Endothelial cell of umbilical vein (primary cell): Measurements from ENCODE around the gene FIBCD1. TPM values are rescaled to one million over a fixed set of nuclear protein-coding genes. Genes with fewer than 3 reads are reported as not detected.

Source experiments
- BruUV-seq: library from RNA; stranded (reverse); fragments of 400-500 nt; replicated peaks from 2 replicates; lab custom pipeline; 2021; lab: Mats Ljungman, UMichigan
- CTCF ChIA-PET: fragments of 300-600, 350-600 bp; sonication (Branson Sonifier 250); formaldehyde crosslinking; loops from one replicate; lab custom pipeline; 2021; ENCODE audit warnings: antibody characterized with exemption, inconsistent platforms; lab: Charles Lee
- POLR2A ChIA-PET: fragments of 300-600, 350-600 bp; sonication (Branson Sonifier 250); formaldehyde crosslinking; loops from one replicate; lab custom pipeline; 2021; ENCODE audit warnings: antibody characterized with exemption, inconsistent platforms; lab: Charles Lee
- DNase-seq: peaks from one replicate; pipeline ENCODE4 v3.0.0-alpha.2; 2011; ENCODE audit warnings: low read depth, low spot score
- FAIRE-seq: peaks from 2 replicates; lab custom pipeline; 2011; peaks lifted over from hg19 to GRCh38; lab: Jason Lieb, UNC
- H2AFZ ChIP-seq: 2 replicates; pipeline ENCODE4 v1.6.0; 2012; ENCODE audit warnings: low read depth, low read length, control low read depth, inconsistent platforms
- H3K27ac ChIP-seq: 2 replicates; pipeline ENCODE4 v1.5.1; 2011; ENCODE audit warnings: low read depth, mild to moderate bottlenecking, control low read depth, low read length, moderate library complexity; ENCODE audit not compliant: insufficient read depth
- H3K27me3 ChIP-seq, 2 experiments: 2 replicates each; pipeline versions ENCODE4 v1.6.0 to v1.6.1; 2011; ENCODE audit warnings: low read length in 2 of 2, mixed read lengths in 1 of 2; ENCODE audit not compliant: control insufficient read depth in 2 of 2, insufficient read depth in 2 of 2
- H3K36me3 ChIP-seq, 2 experiments: 2 replicates in 1 of 2; 3 replicates in 1 of 2; pipeline ENCODE4 v1.5.1; 2011; ENCODE audit warnings: low read length in 2 of 2, mild to moderate bottlenecking in 1 of 2, moderate library complexity in 1 of 2; ENCODE audit not compliant: control insufficient read depth in 2 of 2, insufficient read depth in 2 of 2; ENCODE audit errors: extremely low read depth in 1 of 2
- H3K4me1 ChIP-seq: 3 replicates; pipeline ENCODE4 v1.5.1; 2011; ENCODE audit warnings: mild to moderate bottlenecking, low read length; ENCODE audit not compliant: control insufficient read depth, insufficient read depth; ENCODE audit errors: extremely low read depth
- H3K4me2 ChIP-seq: 2 replicates; pipeline ENCODE4 v1.6.1; 2011; ENCODE audit warnings: low read length, control low read depth, mixed read lengths; ENCODE audit not compliant: insufficient read depth
- H3K4me3 ChIP-seq, 3 experiments: fragments of 200-600 bp in 1 of 3; sonication (generic), shearing (Covaris generic) in 1 of 3; replicated peaks in 1 of 3; 2 replicates each; pipeline ENCODE4 v1.5.1; 2011 to 2016; ENCODE audit warnings: control low read depth in 3 of 3, low read length in 3 of 3, mild to moderate bottlenecking in 2 of 3, inconsistent platforms in 1 of 3, low read depth in 1 of 3, moderate library complexity in 1 of 3; ENCODE audit not compliant: insufficient read depth in 1 of 3
- H3K79me2 ChIP-seq: 2 replicates; pipeline ENCODE4 v1.6.0; 2012; ENCODE audit warnings: low read length, inconsistent platforms; ENCODE audit not compliant: control insufficient read depth, insufficient read depth
- H3K9ac ChIP-seq: replicated peaks from 2 replicates; pipeline ENCODE3; 2011; ENCODE audit warnings: low read length, control low read depth; ENCODE audit not compliant: insufficient read depth; ENCODE audit errors: extremely low read depth
- H3K9me1 ChIP-seq: replicated peaks from 3 replicates; pipeline ENCODE4 v1.6.0; 2011; ENCODE audit warnings: mild to moderate bottlenecking, low read length; ENCODE audit not compliant: control insufficient read depth, insufficient read depth; ENCODE audit errors: extremely low read depth
- H3K9me3 ChIP-seq: replicated peaks from 2 replicates; pipeline ENCODE4 v1.5.1; 2012; ENCODE audit warnings: low read length, inconsistent platforms; ENCODE audit not compliant: control insufficient read depth, insufficient read depth
- H4K20me1 ChIP-seq: replicated peaks from 2 replicates; pipeline ENCODE3; 2011; ENCODE audit warnings: mild to moderate bottlenecking, low read length; ENCODE audit not compliant: control insufficient read depth, insufficient read depth; ENCODE audit errors: extremely low read depth
- CTCF ChIP-seq, 2 donors: IDR thresholded peaks; 1 replicate in 1 of 2; 2 replicates in 1 of 2; pipeline ENCODE4 v1.5.1; 2011; ENCODE audit warnings: low read length in 2 of 2, mild to moderate bottlenecking in 2 of 2, moderate library complexity in 2 of 2, control low read depth in 1 of 2, inconsistent platforms in 1 of 2, low read depth in 1 of 2; ENCODE audit not compliant: insufficient read depth in 1 of 2; ENCODE audit errors: extremely low read depth in 1 of 2
- EZH2 ChIP-seq: IDR thresholded peaks from 2 replicates; pipeline ENCODE4 v1.6.1; 2012; ENCODE audit warnings: borderline replicate concordance, low read depth, mild to moderate bottlenecking, moderate library complexity, low read length, inconsistent platforms; ENCODE audit not compliant: severe bottlenecking
- FOS ChIP-seq: IDR thresholded peaks from 2 replicates; pipeline ENCODE4 v1.6.1; 2011; ENCODE audit warnings: mild to moderate bottlenecking, low read length, moderate library complexity, borderline replicate concordance; ENCODE audit not compliant: insufficient read depth
- GATA2 ChIP-seq: IDR thresholded peaks from 2 replicates; pipeline ENCODE4 v1.7.0; 2011; ENCODE audit warnings: low read depth, mild to moderate bottlenecking, moderate library complexity, mixed read lengths, low read length; ENCODE audit not compliant: insufficient read length, insufficient read depth
- JUN ChIP-seq: IDR thresholded peaks from 2 replicates; pipeline ENCODE4 v1.6.1; 2011; ENCODE audit warnings: borderline replicate concordance, low read depth; ENCODE audit not compliant: insufficient read length, insufficient read depth
- MAX ChIP-seq: IDR thresholded peaks from 2 replicates; pipeline ENCODE4 v1.6.1; 2011; ENCODE audit not compliant: insufficient read depth, insufficient read length
- MYC ChIP-seq: IDR thresholded peaks from one replicate; pipeline ENCODE4 v1.6.1; 2011; ENCODE audit warnings: mild to moderate bottlenecking, low read depth, low read length
- POLR2A ChIP-seq: IDR thresholded peaks from 2 replicates; pipeline ENCODE4 v1.6.1; 2012; ENCODE audit warnings: low read depth, mild to moderate bottlenecking, control low read depth, low read length
- POLR2AphosphoS5 ChIP-seq: IDR thresholded peaks from 2 replicates; pipeline ENCODE4 v1.6.1; 2012; ENCODE audit warnings: low read depth, mild to moderate bottlenecking, control low read depth, low read length, moderate library complexity; ENCODE audit not compliant: insufficient read depth
- dilution Hi-C: fragments of 300-500 bp; cut with MboI; formaldehyde crosslinking; loops from one replicate; pipeline ENCODE4 v1.15.0; 2019; ENCODE audit warnings: low sequenced_read_pairs; ENCODE audit not compliant: extremely low pct_ligation_motif_present
- intact Hi-C: fragments of 100-400 bp; cut with micrococcal nuclease; formaldehyde crosslinking; loops from one replicate; pipeline ENCODE4 v1.10.0; 2022
- polyA plus RNA-seq, 4 experiments: library from polyadenylated mRNA; depleted of rRNA in 3 of 4; stranded (reverse) in 3 of 4; unstranded in 1 of 4; fragments of >200 nt; gene quantifications; 2 replicates each; pipeline versions ENCODE4 v1.2.1 to v1.2.3, GENCODE V29; 2011 to 2012; ENCODE audit warnings: missing spikeins in 1 of 4
- total RNA-seq: library from RNA; stranded (reverse); gene quantifications from 2 replicates; pipeline ENCODE4 v1.2.3, GENCODE V29; 2021

FIBCD1 gene
- total and polyA plus RNA-seq, 2 donors (not counting 3 experiments of a cell fraction or from before 2014, with no cell fraction given) = 0.14 TPM; not detected in 1

- BruUV-seq = no TSS peak
- H3K9ac ChIP-seq = no peak overlapping the region
- no peak overlapping the region for H3K27ac ChIP-seq
- DNase-seq (no peak), FAIRE-seq (no peak)
- H3K9me3 ChIP-seq = no peaks in the 10 kb centered on the region
- H3K36me3 ChIP-seq = no peaks in the 10 kb centered on the region
- H3K4me3 ChIP-seq = no peak overlapping the region
- no peak overlapping the region for H3K4me2 ChIP-seq
- ChIA-PET POLR2A (no interaction called here), CTCF (interaction anchor here (1.1 to 1.7 kb wide), 2 partner anchors 8 to 25 kb away, joined by 3 read pairs; no protein-coding TSS in a partner anchor)
- intact Hi-C loops = no loop called here
- H3K4me1 ChIP-seq = no peaks in the 10 kb centered on the region
- dilution Hi-C loops = no loop called here
- no peak overlapping the region for H2AFZ ChIP-seq
- TF ChIP-seq JUN (no peak), FOS (no peak), MYC (no peak), EZH2 (no peak)
- H3K27me3 ChIP-seq = peaks cover 0 to 6% of the 10 kb centered on the region in 2 experiments
- no peaks in the 10 kb centered on the region for H4K20me1 ChIP-seq
- no peaks in the 10 kb centered on the region for H3K9me1 ChIP-seq
- H3K79me2 ChIP-seq = no peaks in the 10 kb centered on the region
These were observed 31.8 kb upstream of the FIBCD1 start for GRCh38 chr9:130970855-130971254.

- Histone ChIP-seq H4K20me1 (no peaks in the 10 kb centered on the region), H3K36me3 (no peaks in the 10 kb centered on the region), H3K9ac (no peak overlapping the region), H3K9me3 (no peaks in the 10 kb centered on the region), H3K4me1 (no peaks in the 10 kb centered on the region), H3K79me2 (no peaks in the 10 kb centered on the region), H2AFZ (no peak overlapping the region), H3K27ac (no peak overlapping the region), H3K27me3 (peaks cover 0 to 6% of the 10 kb centered on the region in 2 experiments), H3K9me1 (no peaks in the 10 kb centered on the region), H3K4me2 (no peak overlapping the region), H3K4me3 (no peak overlapping the region)
- no TSS peak for BruUV-seq
- intact Hi-C loops (no loop called here), dilution Hi-C loops (no loop called here)
- DNase-seq (no peak), FAIRE-seq (no peak)
- CTCF ChIA-PET = no interaction called here
- POLR2A ChIA-PET = no interaction called here
- TF ChIP-seq JUN (no peak), POLR2A (no peak), EZH2 (no peak), CTCF (IDR thresholded peaks at IDR 0.05; ENCODE audit: extremely low read depth in 1 of 2, insufficient read depth in 1 of 2, low read depth in 1 of 2, low read length in 2 of 2) (no peak), POLR2AphosphoS5 (no peak), GATA2 (no peak), FOS (no peak), MYC (no peak), MAX (no peak)
These were observed 31.0 kb upstream of the FIBCD1 start for GRCh38 chr9:130970052-130970451.
